Peyer's patch (tissue), 4 donors: Measurements from ENCODE around the gene FKRP. TPM values are rescaled to one million over a fixed set of nuclear protein-coding genes. Genes with fewer than 3 reads are reported as not detected.
"Not testable (repeated sequence)": the region's sequence is repeated elsewhere in the genome, so short reads cannot be mapped to it uniquely, and the experiment has no call there.

ENCODE experiments used
- DNase-seq, 3 donors: peaks; one replicate each; pipeline ENCODE4 v3.0.0-alpha.2; 2017 to 2019
- H3K27ac ChIP-seq, 4 donors: fragments of 200-600 bp; sonication (generic); one replicate each; pipeline ENCODE4 v1.5.1; 2016 to 2019
- H3K27me3 ChIP-seq, 2 donors: fragments of 200-600 bp; sonication (generic); one replicate each; pipeline ENCODE4 v1.5.1; 2019
- H3K36me3 ChIP-seq, 3 donors: fragments of 200-600 bp; sonication (generic); one replicate each; pipeline ENCODE4 v1.5.1; 2016 to 2019
- H3K4me1 ChIP-seq, 4 donors: fragments of 200-600 bp; sonication (generic); one replicate each; pipeline ENCODE4 v1.5.1; 2016 to 2019
- H3K4me3 ChIP-seq, 4 donors: fragments of 200-600 bp; sonication (generic); 1 replicate in 3 of 4; 2 replicates in 1 of 4; pipeline ENCODE4 v1.5.1; 2016 to 2019; ENCODE audit warnings: mild to moderate bottlenecking in 1 of 4
- H3K9me3 ChIP-seq, 4 donors: fragments of 200-600 bp; sonication (generic); one replicate each; pipeline ENCODE4 v1.5.1; 2016 to 2019; ENCODE audit warnings: mild to moderate bottlenecking in 1 of 4
- POLR2A ChIP-seq, 2 donors: fragments of 450-650 bp; IDR thresholded peaks; one replicate each; pipeline ENCODE4 v1.5.1; 2017; ENCODE audit warnings: antibody characterized with exemption in 2 of 2, mild to moderate bottlenecking in 2 of 2, moderate library complexity in 2 of 2
- total RNA-seq, 4 donors: library from RNA; depleted of rRNA; stranded (reverse); fragments of >200 nt; gene quantifications; one replicate each; pipeline ENCODE4 v1.1.0, GENCODE V29; 2016
- TF ChIP-seq, protein P1 (sequence below), 6 experiments: fragments of 450-650 bp in 4 of 6; fragments of 200-600 bp in 2 of 6; sonication (generic) in 1 of 6; IDR thresholded peaks; one replicate each; pipeline ENCODE4 v1.5.1; 2017 to 2019; ENCODE audit warnings: antibody characterized with exemption in 6 of 6, mild to moderate bottlenecking in 3 of 6, moderate library complexity in 1 of 6

FKRP gene
- total RNA-seq, 4 donors from 2014 or later, result 9.1 to 18.6 (median 15.3) TPM

DNA sequence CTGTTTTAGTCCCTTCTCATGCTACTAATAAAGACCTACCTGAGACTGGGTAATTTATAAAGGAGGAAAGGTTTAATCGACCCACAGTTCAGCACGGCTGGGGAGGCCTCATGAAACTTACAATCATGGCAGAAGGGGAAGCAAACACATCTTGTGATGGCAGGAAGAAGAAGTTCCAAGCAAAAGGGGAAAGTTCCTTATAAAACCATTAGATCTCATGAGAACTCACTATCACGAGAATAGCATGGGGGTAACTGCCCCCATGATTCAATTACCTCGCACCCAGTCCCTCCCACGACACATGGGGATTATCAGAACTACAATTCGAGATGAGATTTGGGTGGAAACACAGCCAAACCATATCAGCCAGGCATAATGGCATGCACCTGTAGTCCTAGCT, 13.3 kb downstream of the FKRP start:
- H3K4me3 ChIP-seq, result no peak overlapping the region
- H3K9me3 ChIP-seq, result no peaks in the 10 kb centered on the region
- peaks cover 0 to 7% (median 0%) of the 10 kb centered on the region in 4 donors for H3K4me1 ChIP-seq
- DNase-seq, result no peak
- H3K27ac ChIP-seq, result no peak overlapping the region
- TF ChIP-seq POLR2A (IDR thresholded peaks at IDR 0.05), result no peak
- TF ChIP-seq, protein P1, sequence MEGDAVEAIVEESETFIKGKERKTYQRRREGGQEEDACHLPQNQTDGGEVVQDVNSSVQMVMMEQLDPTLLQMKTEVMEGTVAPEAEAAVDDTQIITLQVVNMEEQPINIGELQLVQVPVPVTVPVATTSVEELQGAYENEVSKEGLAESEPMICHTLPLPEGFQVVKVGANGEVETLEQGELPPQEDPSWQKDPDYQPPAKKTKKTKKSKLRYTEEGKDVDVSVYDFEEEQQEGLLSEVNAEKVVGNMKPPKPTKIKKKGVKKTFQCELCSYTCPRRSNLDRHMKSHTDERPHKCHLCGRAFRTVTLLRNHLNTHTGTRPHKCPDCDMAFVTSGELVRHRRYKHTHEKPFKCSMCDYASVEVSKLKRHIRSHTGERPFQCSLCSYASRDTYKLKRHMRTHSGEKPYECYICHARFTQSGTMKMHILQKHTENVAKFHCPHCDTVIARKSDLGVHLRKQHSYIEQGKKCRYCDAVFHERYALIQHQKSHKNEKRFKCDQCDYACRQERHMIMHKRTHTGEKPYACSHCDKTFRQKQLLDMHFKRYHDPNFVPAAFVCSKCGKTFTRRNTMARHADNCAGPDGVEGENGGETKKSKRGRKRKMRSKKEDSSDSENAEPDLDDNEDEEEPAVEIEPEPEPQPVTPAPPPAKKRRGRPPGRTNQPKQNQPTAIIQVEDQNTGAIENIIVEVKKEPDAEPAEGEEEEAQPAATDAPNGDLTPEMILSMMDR (IDR thresholded peaks at IDR 0.05), result no peak
- H3K27me3 ChIP-seq, result no peaks in the 10 kb centered on the region
- peaks cover 0 to 14% (median 0%) of the 10 kb centered on the region in 3 donors for H3K36me3 ChIP-seq

DNA sequence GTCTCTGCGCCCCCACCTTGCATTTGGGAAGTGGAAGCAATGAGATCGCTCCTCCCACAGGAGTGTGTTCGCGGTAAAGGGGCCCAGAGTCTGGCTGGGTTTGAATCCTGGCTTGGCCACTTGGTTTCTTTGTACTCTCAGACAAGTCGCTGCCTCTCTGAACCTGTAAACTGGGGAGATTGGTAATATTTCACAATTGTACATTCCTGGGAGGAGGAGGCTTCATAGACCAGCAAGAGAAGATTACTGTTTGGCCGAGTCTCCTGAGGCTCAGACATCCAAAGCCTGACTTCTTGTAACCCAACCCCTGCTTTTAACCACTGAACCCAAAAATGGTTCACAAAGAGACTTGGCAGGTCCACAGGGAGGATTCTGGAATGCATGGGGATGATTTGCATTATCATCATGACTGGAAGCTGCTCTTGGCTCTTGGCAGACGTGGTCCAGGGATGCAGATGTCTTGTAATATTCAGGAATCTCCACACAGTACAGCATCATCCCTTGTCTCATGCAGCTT, 14.0 kb downstream of the FKRP start:
- Histone ChIP-seq H3K4me3 (no peak overlapping the region), H3K36me3 (peaks cover 0 to 14% (median 0%) of the 10 kb centered on the region in 3 donors), H3K9me3 (no peaks in the 10 kb centered on the region), H3K4me1 (peaks cover 0 to 7% (median 0%) of the 10 kb centered on the region in 4 donors), H3K27ac (no peak overlapping the region), H3K27me3 (no peaks in the 10 kb centered on the region)
- no peak for TF ChIP-seq POLR2A (IDR thresholded peaks at IDR 0.05)
- TF ChIP-seq, protein P1 (IDR thresholded peaks at IDR 0.05), result no peak
- DNase-seq, result no peak

DNA sequence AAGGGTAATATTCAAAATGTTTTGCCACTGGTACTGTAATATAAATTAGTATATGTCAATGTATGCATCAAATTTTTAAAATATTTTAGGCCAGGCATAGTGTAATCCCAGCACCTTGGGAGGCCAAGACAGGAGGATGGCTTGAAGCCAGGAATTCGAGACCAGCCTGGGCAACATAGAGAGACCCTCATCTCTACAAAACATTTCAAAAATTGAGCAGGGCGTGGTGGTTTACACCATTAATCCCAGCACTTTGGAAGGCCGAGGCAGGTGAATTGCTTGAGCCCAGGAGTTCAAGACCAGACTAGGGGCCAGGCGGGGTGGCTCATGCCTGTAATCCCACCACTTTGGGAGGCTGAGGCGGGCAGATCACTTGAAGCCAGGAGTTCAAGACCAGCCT, 14.5 kb downstream of the FKRP start:
- Histone ChIP-seq H3K9me3 (no peaks in the 10 kb centered on the region), H3K4me1 (peaks cover 0 to 8% (median 0%) of the 10 kb centered on the region in 4 donors), H3K27ac (peak overlapping the region in 1 of 4 donors; percentile 12), H3K36me3 (peaks cover 0 to 14% (median 0%) of the 10 kb centered on the region in 3 donors), H3K4me3 (no peak overlapping the region), H3K27me3 (no peaks in the 10 kb centered on the region)
- TF ChIP-seq, protein P1 (IDR thresholded peaks at IDR 0.05), result no peak
- TF ChIP-seq POLR2A (IDR thresholded peaks at IDR 0.05), result no peak
- no peak for DNase-seq

DNA sequence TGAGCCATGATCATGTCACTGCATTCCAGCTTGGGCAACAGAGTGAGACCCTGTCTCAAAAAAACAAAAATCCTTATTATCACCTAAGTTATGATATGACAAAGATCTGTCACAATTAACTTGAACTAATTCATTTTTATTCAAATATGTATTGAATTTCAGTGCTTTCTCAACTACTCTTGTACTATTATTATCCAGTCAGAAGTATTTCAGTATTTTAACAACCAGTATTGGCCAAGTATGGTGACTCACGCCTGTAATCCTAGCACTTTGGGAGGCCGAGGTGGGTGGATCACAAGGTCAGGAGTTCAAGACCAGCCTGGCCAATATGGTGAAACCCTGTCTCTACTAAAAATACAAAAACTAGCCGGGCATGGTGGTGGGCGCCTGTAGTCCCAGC, 15.0 kb downstream of the FKRP start:
- DNase-seq, H3K4me1 ChIP-seq: not testable (repeated sequence)
- H3K27ac ChIP-seq, result peak overlapping the region in 1 of 4 donors; percentile 12

DNA sequence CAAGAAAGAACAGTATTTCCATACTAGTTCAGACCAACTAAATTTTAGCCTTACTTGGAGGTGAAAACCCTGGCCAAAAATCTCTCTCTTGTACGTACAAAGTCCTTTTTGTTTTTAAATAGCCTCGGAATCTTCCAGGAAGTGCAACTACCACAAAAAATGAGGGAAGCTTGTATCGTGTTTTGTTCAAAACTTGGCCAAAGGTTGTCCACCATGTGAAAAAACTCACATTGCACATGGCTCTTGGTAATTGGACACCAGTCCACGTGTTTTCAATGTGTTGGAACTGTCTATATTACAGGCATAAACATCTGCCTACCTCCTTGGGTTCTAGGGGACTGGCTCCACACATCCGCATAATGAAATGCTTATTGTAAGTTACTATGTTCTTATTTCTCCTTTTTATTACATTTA, 15.6 kb downstream of the FKRP start:
- peaks cover 0 to 5% (median 0%) of the 10 kb centered on the region in 4 donors for H3K4me1 ChIP-seq
- DNase-seq, result no peak
- peaks cover 0 to 4% (median 0%) of the 10 kb centered on the region in 3 donors for H3K36me3 ChIP-seq
- H3K9me3 ChIP-seq, result no peaks in the 10 kb centered on the region
- no peak overlapping the region for H3K4me3 ChIP-seq
- H3K27ac ChIP-seq, result no peak overlapping the region
- TF ChIP-seq, protein P1 (IDR thresholded peaks at IDR 0.05), result no peak
- TF ChIP-seq POLR2A (IDR thresholded peaks at IDR 0.05), result no peak
- H3K27me3 ChIP-seq, result no peaks in the 10 kb centered on the region

More for the DNA sequence above, 15.0 kb downstream of the FKRP start:
- not testable (repeated sequence) for H3K27me3 ChIP-seq, H3K36me3 ChIP-seq, H3K9me3 ChIP-seq, H3K4me3 ChIP-seq

DNA sequence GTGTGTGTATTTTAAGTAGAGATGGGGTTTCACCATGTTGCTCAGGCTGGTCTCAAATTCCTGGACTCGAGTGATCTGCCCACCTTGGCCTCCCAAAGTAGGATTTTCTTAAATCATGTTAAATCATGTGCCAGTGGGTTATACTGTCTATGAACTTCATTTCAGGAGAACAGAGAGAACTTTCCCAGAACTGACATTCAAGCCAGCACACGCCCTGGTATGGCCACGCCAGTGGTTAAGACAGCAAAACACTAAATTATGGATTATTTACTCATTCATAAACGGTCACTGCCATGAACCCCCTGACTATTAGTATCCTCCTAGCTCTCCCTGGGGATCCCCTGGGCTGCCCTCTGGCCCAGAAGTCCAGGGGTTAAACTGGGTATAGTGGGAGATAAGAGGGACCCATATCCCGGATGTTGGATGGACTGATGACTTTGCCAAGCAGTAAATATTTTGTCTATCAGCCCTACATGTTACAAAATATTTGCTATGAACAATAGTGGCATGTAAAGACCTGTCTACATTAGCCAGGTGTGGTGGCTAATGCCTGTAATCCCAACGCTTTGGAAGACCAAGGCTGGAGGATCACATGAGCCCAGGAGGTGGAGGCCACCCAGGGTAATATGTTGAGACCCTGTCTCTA, 16.5 kb downstream of the FKRP start:
- no peak for TF ChIP-seq POLR2A (IDR thresholded peaks at IDR 0.05)
- TF ChIP-seq, protein P1 (IDR thresholded peaks at IDR 0.05), result no peak
- Histone ChIP-seq H3K4me3 (no peak overlapping the region), H3K36me3 (no peaks in the 10 kb centered on the region), H3K4me1 (peaks cover 0 to 5% (median 0%) of the 10 kb centered on the region in 4 donors), H3K27me3 (no peaks in the 10 kb centered on the region), H3K27ac (no peak overlapping the region), H3K9me3 (no peaks in the 10 kb centered on the region)
- no peak for DNase-seq
